Naive thymus-derived CD4-positive, alpha-beta T cell (primary cell): ENCODE results near the gene EXPH5. TPM values are rescaled to one million over a fixed set of nuclear protein-coding genes. Genes with fewer than 3 reads are reported as not detected.
A peak's percentile ranks its signal among the peaks of the same experiment; 100 is the strongest.

Experiments
- ATAC-seq: fragments of 150-1000 bp; cut with Tn5 transposase; 2 replicates; pipeline ENCODE4 v1.10.0; 2021; ENCODE audit warnings: mild to moderate bottlenecking, moderate library complexity
- CTCF ChIA-PET: fragments of 350-600 bp; sonication (Branson Sonifier 250); formaldehyde crosslinking; loops from one replicate; lab custom pipeline; 2021; ENCODE audit warnings: antibody characterized with exemption; lab: Charles Lee
- POLR2A ChIA-PET: fragments of 350-600 bp; sonication (Branson Sonifier 250); formaldehyde crosslinking; loops from one replicate; lab custom pipeline; 2021; ENCODE audit warnings: antibody characterized with exemption, inconsistent platforms; lab: Charles Lee
- DNase-seq, 9 donors: peaks; one replicate each; pipeline versions ENCODE4 v3.0.0 to v3.0.0-alpha.2; 2020 to 2022; ENCODE audit warnings: mixed read lengths in 1 of 9
- H3K27ac ChIP-seq: one replicate; pipeline ENCODE4 v1.7.0; 2013; ENCODE audit warnings: mild to moderate bottlenecking, low read depth, low read length, moderate library complexity
- H3K27me3 ChIP-seq, 2 donors: one replicate each; pipeline ENCODE4 v1.7.0; 2013; ENCODE audit warnings: low read length in 2 of 2, mild to moderate bottlenecking in 2 of 2, moderate library complexity in 2 of 2; ENCODE audit not compliant: control insufficient read depth in 2 of 2, insufficient read depth in 2 of 2
- H3K36me3 ChIP-seq, 3 experiments: 1 replicate in 2 of 3; 2 replicates in 1 of 3; pipeline ENCODE4 v1.7.0; 2013; ENCODE audit warnings: low read length in 3 of 3, mild to moderate bottlenecking in 3 of 3, moderate library complexity in 1 of 3; ENCODE audit not compliant: insufficient read depth in 3 of 3, control insufficient read depth in 2 of 3
- H3K4me1 ChIP-seq, 2 donors: one replicate each; pipeline ENCODE4 v1.7.0; 2013; ENCODE audit warnings: low read length in 2 of 2, mild to moderate bottlenecking in 2 of 2, moderate library complexity in 1 of 2; ENCODE audit not compliant: control insufficient read depth in 2 of 2, insufficient read depth in 2 of 2
- H3K4me3 ChIP-seq: 2 replicates; pipeline ENCODE4 v1.7.0; 2013; ENCODE audit warnings: mild to moderate bottlenecking, low read length
- H3K9me3 ChIP-seq, 3 experiments: 1 replicate in 2 of 3; 2 replicates in 1 of 3; pipeline ENCODE4 v1.7.0; 2013; ENCODE audit warnings: low read length in 3 of 3; ENCODE audit not compliant: control insufficient read depth in 2 of 3
- H3K27ac Mint-ChIP-seq, 9 donors: one replicate each; pipeline ENCODE4 v1.8.0; 2020 to 2022; ENCODE audit warnings: mixed read lengths in 9 of 9, mild to moderate bottlenecking in 8 of 9, moderate library complexity in 5 of 9, inconsistent platforms in 2 of 9
- H3K27me3 Mint-ChIP-seq, 5 donors: one replicate each; pipeline ENCODE4 v1.8.0; 2021 to 2022; ENCODE audit warnings: mixed read lengths in 5 of 5, mild to moderate bottlenecking in 1 of 5
- H3K36me3 Mint-ChIP-seq, 5 donors: one replicate each; pipeline ENCODE4 v1.8.0; 2020 to 2022; ENCODE audit warnings: mixed read lengths in 5 of 5, mild to moderate bottlenecking in 3 of 5, inconsistent platforms in 1 of 5
- H3K4me1 Mint-ChIP-seq, 7 donors: one replicate each; pipeline ENCODE4 v1.8.0; 2020 to 2022; ENCODE audit warnings: mixed read lengths in 7 of 7, mild to moderate bottlenecking in 3 of 7, inconsistent platforms in 1 of 7
- H3K4me3 Mint-ChIP-seq, 10 donors: one replicate each; pipeline ENCODE4 v1.8.0; 2020 to 2022; ENCODE audit warnings: mild to moderate bottlenecking in 10 of 10, mixed read lengths in 10 of 10, moderate library complexity in 6 of 10, inconsistent platforms in 2 of 10
- H3K9me3 Mint-ChIP-seq, 11 donors: one replicate each; pipeline ENCODE4 v1.8.0; 2020 to 2022; ENCODE audit warnings: mixed read lengths in 11 of 11, mild to moderate bottlenecking in 4 of 11, inconsistent platforms in 1 of 11, moderate library complexity in 1 of 11
- intact Hi-C, 2 donors: fragments of 100-400 bp; cut with micrococcal nuclease; formaldehyde crosslinking; loops; one replicate each; pipeline ENCODE4 v1.15.1; 2023
- polyA plus RNA-seq, 2 donors: library from polyadenylated mRNA; unstranded; fragments of 300-500 nt; fragmentation: Illumina TruSeq; gene quantifications; one replicate each; pipeline ENCODE4 v1.2.3, GENCODE V29; 2021
- total RNA-seq, 6 experiments: library from RNA in 5 of 6; stranded (reverse) in 5 of 6; gene quantifications; 1 replicate in 5 of 6; 2 replicates in 1 of 6; pipeline ENCODE4 v1.2.3 and lab custom pipeline; 2021 to 2026

The EXPH5 gene
- total and polyA plus RNA-seq, 7 experiments from 2014 or later = 0.90 to 8.3 (median 3.2) TPM

- ChIA-PET CTCF (no interaction called here), POLR2A (interaction anchor here (0.8 kb wide), 2 partner anchors 18 to 25 kb away, joined by 3 to 4 read pairs; no protein-coding TSS in a partner anchor)
- Mint-ChIP-seq H3K4me1 (peaks cover 2 to 24% (median 15%) of the 10 kb centered on the region in 7 donors), H3K36me3 (peaks cover 8 to 31% (median 24%) of the 10 kb centered on the region in 5 donors), H3K9me3 (no peaks in the 10 kb centered on the region), H3K27ac (peak overlapping the region in 2 of 9 donors; percentile 8 to 10), H3K4me3 (no peak overlapping the region), H3K27me3 (no peaks in the 10 kb centered on the region)
- Histone ChIP-seq H3K9me3 (no peaks in the 10 kb centered on the region), H3K4me1 (peaks cover 0 to 3% of the 10 kb centered on the region in 2 donors), H3K27ac (no peak overlapping the region), H3K4me3 (no peak overlapping the region), H3K36me3 (peaks cover 0 to 4% (median 0%) of the 10 kb centered on the region in 3 experiments), H3K27me3 (no peaks in the 10 kb centered on the region)
- intact Hi-C loops = loop anchor here (10.0 kb wide), 2 partner anchors 367 to 927 kb away; partner anchors contain the start of genes ALKBH8 (in 2 of the 2) and ACAT1 (in 1 of the 2)
- DNase-seq (no peak), ATAC-seq (no peak)
These were observed 101.6 kb downstream of the EXPH5 start for GRCh38 chr11:108491936-108492335.

DNA sequence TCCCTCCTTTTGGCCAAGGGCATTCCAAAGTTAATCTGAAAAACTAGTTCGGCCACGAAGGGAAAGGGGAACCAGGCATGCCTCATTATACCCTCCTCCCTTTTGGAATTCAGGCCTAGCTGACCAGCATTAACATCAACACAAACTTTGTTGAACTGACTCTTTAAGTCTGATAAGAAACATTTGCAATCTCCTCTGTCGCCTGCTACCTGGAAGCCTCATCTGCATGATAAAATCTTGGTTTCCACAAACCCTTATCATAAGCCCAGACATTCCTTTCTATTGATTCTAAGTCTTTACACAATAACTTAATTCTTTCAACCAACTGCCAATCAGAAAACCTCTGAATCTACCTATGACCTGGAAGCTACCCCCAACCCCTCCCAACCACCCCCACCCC lies 106.7 kb downstream of the EXPH5 start:
- Mint-ChIP-seq H3K36me3 (peaks cover 14 to 64% (median 46%) of the 10 kb centered on the region in 5 donors), H3K27ac (no peak overlapping the region), H3K4me3 (no peak overlapping the region), H3K4me1 (peaks cover 0 to 9% (median 0%) of the 10 kb centered on the region in 7 donors), H3K27me3 (no peaks in the 10 kb centered on the region), H3K9me3 (no peaks in the 10 kb centered on the region)
- Histone ChIP-seq H3K36me3 (peaks cover 0 to 23% (median 0%) of the 10 kb centered on the region in 3 experiments), H3K9me3 (no peaks in the 10 kb centered on the region), H3K4me3 (no peak overlapping the region), H3K27me3 (no peaks in the 10 kb centered on the region), H3K4me1 (no peaks in the 10 kb centered on the region), H3K27ac (no peak overlapping the region)
- intact Hi-C loops = no loop called here
- ATAC-seq (no peak), DNase-seq (no peak)
- CTCF ChIA-PET = no interaction called here
- POLR2A ChIA-PET = no interaction called here

DNA sequence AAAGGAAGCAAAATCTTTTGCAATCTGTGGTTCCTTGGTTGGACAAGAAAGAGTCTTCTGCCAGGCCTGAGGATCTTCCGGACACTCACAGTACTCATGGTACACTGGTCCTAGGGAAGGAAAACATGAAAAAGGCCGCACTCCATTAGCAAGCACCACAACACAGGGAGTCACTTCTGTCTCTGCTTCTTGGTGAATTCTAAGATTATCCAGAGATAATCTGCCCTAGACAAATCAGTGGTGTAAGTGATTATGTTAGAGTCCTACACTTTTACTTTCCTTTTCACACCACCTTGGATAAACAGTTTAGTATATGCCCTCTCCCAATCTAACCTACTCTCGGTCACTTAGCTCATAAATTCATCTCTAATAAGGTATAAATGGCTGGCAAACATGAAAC lies 107.2 kb downstream of the EXPH5 start:
- Mint-ChIP-seq H3K36me3 (peaks cover 14 to 68% (median 50%) of the 10 kb centered on the region in 5 donors), H3K4me3 (no peak overlapping the region), H3K27me3 (no peaks in the 10 kb centered on the region), H3K9me3 (no peaks in the 10 kb centered on the region), H3K27ac (peak overlapping the region in 1 of 9 donors; percentile 29), H3K4me1 (peaks cover 0 to 9% (median 0%) of the 10 kb centered on the region in 7 donors)
- Histone ChIP-seq H3K4me3 (no peak overlapping the region), H3K9me3 (no peaks in the 10 kb centered on the region), H3K4me1 (no peaks in the 10 kb centered on the region), H3K27ac (no peak overlapping the region), H3K36me3 (peaks cover 0 to 25% (median 0%) of the 10 kb centered on the region in 3 experiments), H3K27me3 (no peaks in the 10 kb centered on the region)
- peak; percentile 49 for ATAC-seq
- intact Hi-C loops = no loop called here
- no peak for DNase-seq
- ChIA-PET CTCF (no interaction called here), POLR2A (no interaction called here)

DNA sequence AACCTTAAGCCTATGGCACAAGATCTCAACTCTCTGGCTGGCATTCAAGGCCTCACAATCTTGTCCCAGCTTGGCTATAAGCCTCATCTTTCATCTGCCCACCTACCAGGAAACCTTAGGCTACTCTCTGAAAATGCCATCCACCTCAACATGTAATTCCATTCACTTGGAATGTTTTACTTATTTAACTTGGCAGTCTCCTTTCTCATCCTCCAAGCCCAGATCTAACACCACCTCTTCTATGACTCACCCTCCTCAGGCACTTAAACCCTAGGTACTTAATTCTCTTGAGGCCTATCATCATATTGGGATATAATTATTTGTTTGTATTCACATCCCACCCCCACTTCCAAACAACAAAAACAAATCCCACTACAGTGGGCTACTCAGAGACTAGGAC lies 110.4 kb downstream of the EXPH5 start:
- POLR2A ChIA-PET = no interaction called here
- no peaks in the 10 kb centered on the region for H3K27me3 Mint-ChIP-seq
- H3K4me3 Mint-ChIP-seq = no peak overlapping the region
- DNase-seq (no peak), ATAC-seq (no peak)
- CTCF ChIA-PET = no interaction called here
- peaks cover 0 to 9% (median 0%) of the 10 kb centered on the region in 7 donors for H3K4me1 Mint-ChIP-seq
- no peaks in the 10 kb centered on the region for H3K9me3 ChIP-seq
- H3K27ac Mint-ChIP-seq = no peak overlapping the region
- no peak overlapping the region for H3K27ac ChIP-seq
- no peak overlapping the region for H3K4me3 ChIP-seq
- no peaks in the 10 kb centered on the region for H3K9me3 Mint-ChIP-seq
- H3K36me3 Mint-ChIP-seq = peaks cover 6 to 54% (median 39%) of the 10 kb centered on the region in 5 donors
- intact Hi-C loops = no loop called here
- H3K4me1 ChIP-seq = no peaks in the 10 kb centered on the region
- H3K27me3 ChIP-seq = no peaks in the 10 kb centered on the region
- H3K36me3 ChIP-seq = peaks cover 0 to 26% (median 0%) of the 10 kb centered on the region in 3 experiments

GRCh38 chr11:108474664-108475463 lies 118.7 kb downstream of the EXPH5 start:
- H3K27me3 ChIP-seq = no peaks in the 10 kb centered on the region
- Mint-ChIP-seq H3K27ac (no peak overlapping the region), H3K9me3 (peaks cover 0 to 3% (median 0%) of the 10 kb centered on the region in 11 donors), H3K4me1 (no peaks in the 10 kb centered on the region), H3K27me3 (no peaks in the 10 kb centered on the region), H3K4me3 (no peak overlapping the region), H3K36me3 (peaks cover 4 to 33% (median 12%) of the 10 kb centered on the region in 5 donors)
- ATAC-seq = no peak
- no peak overlapping the region for H3K4me3 ChIP-seq
- intact Hi-C loops = no loop called here
- no peaks in the 10 kb centered on the region for H3K4me1 ChIP-seq
- H3K9me3 ChIP-seq = no peaks in the 10 kb centered on the region
- no peak overlapping the region for H3K27ac ChIP-seq
- POLR2A ChIA-PET = no interaction called here
- CTCF ChIA-PET = no interaction called here
- H3K36me3 ChIP-seq = peaks cover 0 to 26% (median 5%) of the 10 kb centered on the region in 3 experiments
- no peak for DNase-seq

GRCh38 chr11:108472681-108473080 lies 120.9 kb downstream of the EXPH5 start:
- Histone ChIP-seq H3K4me3 (no peak overlapping the region), H3K36me3 (peaks cover 0 to 21% (median 5%) of the 10 kb centered on the region in 3 experiments), H3K4me1 (peaks cover 0 to 3% of the 10 kb centered on the region in 2 donors), H3K27me3 (no peaks in the 10 kb centered on the region), H3K27ac (no peak overlapping the region), H3K9me3 (no peaks in the 10 kb centered on the region)
- Mint-ChIP-seq H3K27ac (no peak overlapping the region), H3K4me3 (no peak overlapping the region), H3K9me3 (peaks cover 0 to 3% (median 0%) of the 10 kb centered on the region in 11 donors), H3K4me1 (peaks cover 0 to 5% (median under 1%) of the 10 kb centered on the region in 7 donors), H3K27me3 (no peaks in the 10 kb centered on the region), H3K36me3 (peaks cover 4 to 29% (median 10%) of the 10 kb centered on the region in 5 donors)
- POLR2A ChIA-PET = no interaction called here
- intact Hi-C loops = no loop called here
- CTCF ChIA-PET = no interaction called here
- no peak for DNase-seq
- ATAC-seq = no peak
